Anterior cingulate cortex (tissue), 58 donors: ENCODE data around the gene ROPN1B.
"Not testable (repeated sequence)": the region's sequence is repeated elsewhere in the genome, so short reads cannot be mapped to it uniquely, and the experiment has no call there.

ENCODE experiments used
- DNase-seq, 58 donors: peaks; one replicate each; lab custom pipeline; 2025; lab: John Stamatoyannopoulos, UW

Gene ROPN1B

DNA sequence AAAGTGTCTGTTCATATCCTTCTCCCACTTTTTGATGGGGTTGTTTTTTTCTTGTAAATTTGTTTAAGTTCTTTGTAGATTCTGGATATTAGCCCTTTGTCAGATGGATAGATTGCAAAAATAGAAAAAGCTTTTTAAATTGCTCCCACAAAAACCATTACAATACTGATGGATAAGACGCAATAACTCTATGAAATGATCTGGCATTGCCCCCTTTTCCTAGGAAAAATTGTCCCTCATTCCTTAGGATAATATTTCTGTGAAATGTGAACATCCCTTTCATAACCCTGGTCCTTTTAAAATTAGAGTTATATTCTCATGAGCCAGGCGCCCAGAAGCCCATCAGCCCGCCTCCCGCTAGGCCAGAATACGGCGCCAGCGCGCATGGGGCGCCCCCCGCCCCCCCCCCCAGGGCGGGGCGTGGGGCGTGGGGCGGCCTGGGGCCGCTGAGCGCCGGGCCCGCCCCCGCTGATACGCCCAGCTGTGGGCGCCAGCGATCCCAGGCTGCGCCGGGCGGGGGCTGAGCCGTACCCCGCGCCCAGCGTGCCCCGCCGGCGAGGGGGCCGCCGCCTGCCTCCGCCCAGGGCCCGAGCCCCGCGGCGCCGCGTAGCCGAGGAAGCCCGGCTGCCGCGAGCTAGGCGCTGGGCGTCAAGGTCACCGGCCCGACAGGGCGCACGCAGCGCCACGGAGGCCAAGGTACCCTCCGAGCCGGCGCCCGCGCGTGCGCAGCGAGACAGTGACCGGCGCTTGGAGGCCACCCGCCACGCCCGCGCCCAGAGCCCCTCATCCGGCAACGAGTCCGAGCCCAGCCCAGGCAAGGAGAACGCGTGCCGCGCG is 11.1 kb upstream of the ROPN1B start:
- DNase-seq = no peak

DNA sequence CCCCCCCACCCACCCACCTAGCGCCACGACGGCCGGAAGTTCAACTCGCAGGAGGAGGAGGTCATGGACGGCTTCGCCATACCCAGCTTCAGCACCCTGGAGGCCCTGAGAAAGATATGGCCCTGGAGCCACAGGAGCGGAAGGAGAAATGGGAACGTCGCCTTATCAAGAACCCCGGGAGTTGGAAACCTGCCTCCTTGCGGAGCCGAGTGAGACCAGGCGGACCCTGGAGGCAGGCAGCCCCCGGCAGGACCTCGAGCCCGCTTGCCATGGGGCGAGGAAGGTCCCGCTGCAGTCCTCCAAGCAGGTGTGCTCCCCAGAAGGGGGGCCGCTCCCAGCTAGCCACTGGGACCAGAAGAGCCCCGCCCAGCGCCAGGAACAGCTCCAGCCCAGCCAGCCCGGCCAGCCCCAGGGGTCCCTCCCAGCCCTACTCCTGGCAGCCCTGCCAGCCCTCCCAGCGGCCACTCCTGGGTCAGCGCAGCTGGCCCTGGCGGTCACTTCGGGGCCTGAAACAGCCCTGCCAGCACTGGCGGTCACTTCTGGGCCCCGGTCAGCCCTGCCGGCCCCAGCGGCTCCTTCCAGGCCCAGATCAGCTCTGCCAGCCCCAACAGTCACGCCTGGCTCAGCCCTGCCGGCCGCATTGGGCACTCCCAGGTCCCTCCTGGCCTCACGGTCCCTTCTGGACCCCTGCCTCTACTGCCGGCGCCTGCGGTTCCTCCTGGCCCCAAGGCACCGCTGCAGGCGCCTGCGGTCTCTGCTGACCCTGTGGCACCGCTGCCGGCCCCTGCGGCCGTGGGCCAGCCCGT is 10.3 kb upstream of the ROPN1B start:
- DNase-seq = no peak

DNA sequence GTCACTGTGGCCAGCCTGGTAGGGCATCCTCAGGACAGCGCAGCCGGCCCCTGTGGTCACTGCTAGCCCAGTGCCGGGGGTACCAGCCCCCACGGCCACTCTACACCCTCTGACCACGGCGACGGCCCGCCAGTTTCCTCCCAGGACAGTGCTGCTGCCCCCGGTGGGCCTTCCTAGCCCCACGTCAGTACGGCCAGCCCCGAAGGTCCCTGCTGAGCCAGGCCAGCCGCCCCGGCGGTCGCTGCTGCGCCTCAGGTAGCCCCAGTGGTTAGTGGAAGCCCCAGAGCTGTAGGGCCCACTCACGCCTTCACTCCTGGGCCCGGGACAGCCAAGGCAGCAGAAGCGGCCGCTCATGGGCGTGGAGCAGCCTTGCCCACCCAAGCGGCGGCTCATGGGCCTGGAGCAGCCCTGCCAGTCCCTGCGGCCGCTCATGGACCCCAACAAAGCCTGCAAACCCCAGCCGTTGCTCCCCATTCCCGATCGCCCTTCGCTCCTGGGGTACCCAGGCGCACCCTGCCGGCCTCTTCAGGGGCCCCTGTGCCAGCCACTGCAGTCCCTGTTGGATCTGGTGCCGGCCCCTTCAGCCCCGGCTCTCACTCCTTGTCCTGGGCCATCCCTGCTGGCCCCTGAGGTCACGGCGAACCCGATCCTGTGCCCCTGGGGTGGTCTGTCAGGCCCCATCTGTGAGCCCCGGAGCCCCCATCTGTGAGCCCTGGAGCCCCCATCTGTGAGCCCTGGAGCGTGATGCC is 9.5 kb upstream of the ROPN1B start:
- DNase-seq = no peak

DNA sequence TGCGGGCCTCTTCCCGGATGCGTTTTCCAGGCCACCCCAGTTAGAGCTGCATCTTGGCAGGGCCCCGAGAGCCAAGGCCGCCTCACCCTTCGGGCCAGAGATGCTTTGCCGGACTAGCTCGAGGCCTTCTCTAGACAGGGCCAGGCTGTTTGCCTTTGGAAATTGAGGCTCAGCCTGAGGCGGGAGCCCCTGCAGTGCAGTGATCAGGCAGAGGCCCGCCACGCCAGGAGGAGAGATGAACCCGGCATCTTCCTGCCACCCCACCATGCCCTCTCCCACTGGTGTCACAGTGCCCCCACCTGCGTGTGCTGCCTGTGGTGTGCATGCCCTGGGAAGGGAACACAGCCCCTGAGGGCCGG is 8.9 kb upstream of the ROPN1B start:
- DNase-seq = no peak

DNA sequence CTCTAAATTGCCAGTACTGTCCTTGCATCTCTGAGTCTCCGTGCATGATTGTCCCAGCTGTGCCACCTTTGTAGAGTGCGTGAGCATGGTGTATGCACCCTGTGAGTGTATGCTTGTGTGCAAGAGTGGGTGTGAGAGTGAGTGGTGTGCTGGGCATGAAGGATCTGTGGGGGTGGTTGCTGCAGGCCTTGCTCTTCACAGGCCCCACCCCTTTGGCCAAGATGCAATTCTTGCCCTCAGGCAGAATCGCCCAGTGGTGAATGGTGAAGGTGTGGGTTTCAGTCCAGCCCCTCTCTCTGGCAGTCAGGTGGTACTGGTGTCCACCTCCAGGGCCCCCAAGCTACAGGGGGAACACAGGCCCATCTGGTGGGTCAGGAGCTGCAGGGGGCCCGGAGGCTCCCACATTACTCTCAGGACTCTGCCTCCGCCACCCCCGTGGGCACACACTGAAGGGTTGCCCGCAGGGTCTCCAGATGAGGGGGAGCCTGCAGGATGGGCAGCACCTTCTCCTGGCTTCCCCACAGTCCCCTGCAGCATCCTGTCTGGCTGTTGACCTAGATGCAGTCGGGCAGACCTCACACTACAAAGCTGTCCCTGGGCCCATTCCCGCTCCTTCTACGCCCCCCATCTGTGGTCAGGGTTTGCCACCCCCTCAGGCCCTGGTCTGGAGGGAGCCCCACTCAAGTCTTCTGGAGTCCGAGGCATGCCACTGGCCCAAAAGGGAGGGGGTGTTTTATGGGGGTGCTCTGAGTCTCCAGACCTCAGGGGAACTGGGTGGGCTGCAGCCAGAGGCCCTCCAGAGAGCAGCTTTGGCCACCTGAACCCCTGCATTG is 8.3 kb upstream of the ROPN1B start:
- DNase-seq = no peak

DNA sequence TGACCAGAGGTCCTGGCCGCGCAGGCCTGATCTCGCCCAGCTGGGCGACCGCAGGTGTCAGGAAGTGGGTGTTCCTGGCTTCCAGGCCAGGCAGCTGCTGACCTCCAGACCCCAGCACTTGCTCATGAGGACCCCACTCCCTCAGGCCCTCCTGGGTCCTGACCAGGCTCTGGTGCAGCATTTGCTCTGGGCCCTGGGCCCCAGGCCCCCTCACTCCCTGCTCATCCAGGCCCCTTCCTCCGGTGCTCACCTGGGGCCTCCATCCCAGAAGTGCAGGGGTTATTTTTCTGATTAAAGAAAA is 7.7 kb upstream of the ROPN1B start:
- DNase-seq = no peak

DNA sequence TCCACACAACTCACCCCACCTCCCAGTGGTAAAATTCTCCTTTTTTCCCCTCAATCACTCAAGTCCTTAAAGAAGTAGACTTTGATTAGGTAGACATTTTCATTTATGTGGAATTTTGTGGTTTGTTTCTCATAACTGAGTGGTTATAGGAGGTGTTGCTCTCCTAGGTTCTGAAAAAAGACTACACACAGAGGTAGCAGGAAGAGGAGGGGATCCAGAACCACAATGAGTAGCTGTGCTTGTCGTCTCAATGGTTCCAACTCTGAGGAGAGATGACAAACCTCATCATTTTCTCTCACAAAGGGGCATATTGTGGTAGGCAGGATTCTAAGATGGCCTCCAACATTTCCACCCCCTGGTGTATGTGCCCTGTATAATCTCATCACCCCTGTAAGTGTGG is 5.1 kb upstream of the ROPN1B start:
- not testable (repeated sequence) for DNase-seq

DNA sequence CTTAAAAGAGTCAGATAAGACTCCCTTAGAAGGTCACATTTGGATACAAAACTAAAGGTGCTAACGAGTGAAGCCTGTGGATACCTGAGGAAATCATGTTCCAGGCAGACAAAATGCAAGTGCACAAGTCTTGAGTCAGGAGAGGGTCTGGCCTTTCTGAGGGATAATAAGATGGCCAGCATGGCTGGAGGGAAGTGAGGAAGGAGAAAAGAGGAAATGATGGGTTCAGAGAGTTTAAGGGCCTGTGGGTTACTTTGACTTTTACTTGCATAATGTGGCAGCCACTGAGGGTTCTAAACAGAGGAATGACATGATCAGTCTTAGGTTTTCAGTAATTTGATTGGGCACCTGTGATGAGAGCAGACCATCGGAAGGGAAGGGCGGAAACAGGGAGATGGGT is 3.5 kb upstream of the ROPN1B start:
- no peak for DNase-seq

DNA sequence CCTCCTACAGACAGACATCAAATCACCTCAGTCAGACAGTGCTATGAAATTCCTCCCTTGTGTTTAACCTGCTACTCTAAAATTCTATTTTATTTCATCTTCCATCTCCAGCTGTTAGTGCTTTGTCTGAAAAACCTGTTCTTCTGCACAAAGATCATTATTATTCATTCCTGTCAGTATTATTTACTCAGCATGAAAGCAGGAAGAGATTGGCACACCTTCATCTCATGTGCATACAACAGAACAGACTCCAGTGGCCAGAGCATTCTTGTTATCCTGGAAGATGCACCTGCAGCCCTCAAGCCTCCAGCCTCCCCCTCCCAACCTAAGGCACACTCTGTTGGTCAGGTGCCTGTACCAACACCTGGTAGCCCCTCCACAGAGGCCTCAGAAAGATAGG is 1.8 kb upstream of the ROPN1B start:
- DNase-seq = no peak

DNA sequence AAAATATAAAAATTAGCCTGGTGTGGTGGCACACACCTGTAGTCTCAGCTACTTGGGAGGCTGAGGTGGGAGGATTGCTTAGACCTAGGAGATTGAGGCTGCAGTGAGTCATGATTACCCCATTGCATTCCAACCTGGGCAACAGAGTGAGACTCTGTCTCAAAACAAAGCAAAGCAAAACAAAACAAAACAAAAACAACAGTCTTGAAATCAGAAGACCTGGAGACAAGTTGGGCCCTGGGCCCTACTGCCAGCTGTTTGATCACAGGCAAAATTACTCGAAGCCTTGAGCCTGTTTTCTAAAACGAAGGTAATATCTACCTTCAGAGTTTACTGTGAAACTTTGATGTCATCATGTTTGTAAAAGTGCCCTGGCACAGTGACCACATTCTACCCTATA is 857 bp upstream of the ROPN1B start:
- not testable (repeated sequence) for DNase-seq

DNA sequence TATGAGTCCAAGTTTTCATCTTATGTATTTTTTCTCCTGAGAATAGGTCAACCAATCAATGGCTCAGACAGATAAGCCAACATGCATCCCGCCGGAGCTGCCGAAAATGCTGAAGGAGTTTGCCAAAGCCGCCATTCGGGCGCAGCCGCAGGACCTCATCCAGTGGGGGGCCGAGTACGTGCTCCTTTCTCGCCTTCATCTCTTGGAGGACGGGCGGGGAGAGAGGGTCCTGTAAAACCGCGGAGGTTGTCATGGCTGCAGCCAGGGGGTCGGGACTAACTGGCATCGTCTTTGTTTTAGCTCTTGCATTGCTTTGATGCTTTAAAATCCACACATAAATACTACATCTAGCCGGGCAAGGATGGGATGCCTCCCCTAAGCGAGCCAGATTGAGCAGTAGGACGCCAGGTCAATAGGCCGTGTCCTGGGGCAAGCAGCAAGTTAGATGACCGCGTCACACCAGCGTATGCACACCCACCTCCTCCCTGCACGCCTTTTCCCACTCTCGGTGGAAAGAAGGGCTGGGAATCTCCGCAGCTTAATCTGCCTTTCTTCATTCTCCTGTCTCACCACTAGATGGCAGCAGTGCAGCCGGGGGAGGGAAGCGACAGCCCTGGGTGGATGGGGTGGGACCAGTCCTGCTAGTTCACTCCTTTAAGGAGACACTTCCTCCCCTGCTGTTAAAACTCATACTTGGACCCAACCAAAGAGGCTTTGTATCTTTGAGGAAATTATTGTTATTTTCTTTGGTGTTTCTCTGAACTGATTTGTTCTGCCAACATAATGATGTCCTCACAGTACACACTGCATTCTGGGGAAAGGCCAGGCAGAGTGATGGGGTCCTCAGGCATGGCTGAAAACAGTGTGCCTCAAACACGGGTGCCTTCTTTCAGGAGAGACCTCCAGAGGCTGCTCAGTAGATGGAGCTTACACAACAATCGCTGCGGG is 3.3 kb downstream of the ROPN1B start:
- peak in 53 of 58 donors; percentile 7 to 77 (median 44) for DNase-seq

DNA sequence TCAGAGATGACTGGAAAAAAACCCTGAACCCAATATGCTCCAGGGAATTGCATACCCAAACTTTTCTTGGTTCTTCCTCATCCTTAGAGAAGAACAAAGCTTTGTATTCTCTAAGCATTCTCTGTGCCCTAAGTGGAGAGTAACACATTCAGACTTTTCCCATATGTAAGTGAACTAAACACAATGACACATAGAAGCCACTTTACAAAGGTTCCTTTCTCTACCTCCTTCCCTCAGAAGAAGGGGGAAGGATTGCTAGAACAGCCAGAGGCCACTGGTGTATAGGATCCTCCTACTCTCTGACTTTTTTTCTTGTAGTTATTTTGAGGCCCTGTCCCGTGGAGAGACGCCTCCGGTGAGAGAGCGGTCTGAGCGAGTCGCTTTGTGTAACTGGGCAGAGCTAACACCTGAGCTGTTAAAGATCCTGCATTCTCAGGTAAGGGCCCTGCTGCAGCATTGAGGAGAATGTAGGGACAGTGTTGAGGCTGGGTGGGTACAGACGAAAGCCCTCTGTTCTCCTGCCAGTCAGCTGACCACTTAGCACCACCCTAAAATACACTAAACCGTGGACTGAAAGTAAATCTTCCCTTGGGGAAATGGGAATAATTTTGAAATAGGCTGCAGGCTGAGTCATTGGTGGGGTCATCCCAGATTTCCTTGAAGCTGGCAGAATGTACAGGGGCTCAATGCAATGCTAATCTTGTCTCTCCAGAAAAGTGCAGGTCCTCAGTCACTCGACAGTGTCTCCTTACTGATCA is 6.4 kb downstream of the ROPN1B start:
- not testable (repeated sequence) for DNase-seq

DNA sequence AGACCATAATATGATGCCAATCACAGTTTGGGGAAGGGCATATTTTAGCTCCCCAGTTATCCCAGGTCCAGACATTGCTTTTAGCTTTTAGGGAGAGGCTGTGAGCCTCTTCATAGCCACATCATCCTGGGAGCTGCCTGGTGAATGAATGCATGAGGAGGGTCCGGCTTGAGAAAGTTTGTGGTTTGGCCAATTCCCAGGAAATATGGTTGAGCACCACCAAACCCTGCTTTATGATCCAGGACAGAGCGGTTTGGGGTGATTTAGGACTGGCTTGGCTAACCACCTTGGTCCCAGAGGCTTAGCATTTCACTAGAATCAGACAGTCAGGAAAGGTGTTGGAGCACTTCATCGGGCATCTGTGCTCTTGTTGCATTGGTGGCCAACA is 7.0 kb downstream of the ROPN1B start:
- DNase-seq = not testable (repeated sequence)

DNA sequence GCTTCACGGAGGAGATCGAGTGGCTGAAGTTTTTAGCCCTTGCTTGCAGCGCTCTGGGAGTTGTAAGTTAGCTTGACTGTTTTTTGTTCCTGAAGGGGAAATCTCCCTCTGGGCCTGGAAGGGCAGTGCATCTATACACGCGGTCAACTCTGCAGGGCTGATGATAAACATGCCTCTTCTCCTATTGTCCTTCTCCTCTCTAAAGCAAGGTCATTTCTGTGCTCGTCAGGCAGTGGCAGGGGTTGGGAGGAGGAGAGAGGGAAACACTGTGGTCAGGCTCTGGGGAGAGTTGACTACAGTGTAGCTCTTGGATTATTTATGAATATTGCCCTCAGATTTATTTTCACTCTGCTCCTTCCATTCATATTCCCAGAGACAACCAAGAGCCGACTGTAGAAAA is 8.1 kb downstream of the ROPN1B start:
- DNase-seq = not testable (repeated sequence)

DNA sequence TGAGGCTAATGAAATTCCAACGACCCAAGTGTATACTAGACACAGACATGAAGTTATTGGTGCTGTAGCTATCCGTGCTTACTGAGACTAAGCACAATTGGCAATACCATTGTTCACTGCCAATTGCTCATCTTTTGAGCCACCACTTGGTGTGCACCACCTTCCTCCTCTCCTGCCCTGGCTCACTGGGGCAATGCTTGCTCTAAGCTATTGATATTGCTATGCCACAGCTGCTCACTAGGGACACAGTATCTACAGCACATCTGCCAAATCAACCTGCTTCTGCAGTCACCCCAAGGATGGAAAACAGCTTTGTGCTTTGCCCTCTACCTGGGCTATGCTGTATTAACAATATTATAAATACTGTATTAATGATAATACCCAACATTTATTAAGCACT is 16.0 kb downstream of the ROPN1B start:
- not testable (repeated sequence) for DNase-seq

DNA sequence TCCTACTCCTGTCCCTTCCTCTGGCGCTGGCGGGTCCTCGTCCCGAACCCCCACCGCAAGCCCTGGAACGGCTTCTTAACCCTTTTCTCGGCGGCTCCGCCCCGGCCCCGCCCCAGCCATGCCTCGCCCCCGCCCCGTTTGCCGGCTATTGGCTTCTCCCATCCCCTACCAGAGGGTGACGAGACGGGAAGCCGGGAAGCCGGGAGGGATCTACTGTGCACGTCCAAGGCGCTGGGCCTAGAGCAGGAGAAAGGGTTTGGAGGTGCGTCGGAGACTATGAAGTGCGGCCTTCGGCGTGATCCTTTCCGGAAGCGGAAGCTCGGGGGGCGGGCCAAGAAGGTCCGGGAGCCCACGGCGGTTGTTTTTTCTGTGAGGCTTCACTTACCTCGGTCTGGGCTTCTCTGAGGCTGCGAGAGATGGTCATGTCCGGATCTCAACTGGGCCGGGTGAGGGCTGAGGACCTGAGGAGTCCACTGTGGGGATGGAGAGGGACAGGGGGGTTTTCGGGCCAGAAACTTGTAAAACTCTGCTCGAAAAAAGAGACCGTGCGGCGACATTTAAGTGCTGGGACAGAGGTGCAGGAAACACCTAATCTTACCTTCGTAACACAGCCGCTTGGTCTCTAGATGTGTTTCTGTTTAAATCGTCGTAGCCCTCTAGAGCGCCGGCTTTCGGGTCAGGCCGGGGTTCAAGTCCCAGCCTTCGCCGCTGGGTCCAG is 21.4 kb downstream of the ROPN1B start:
- peak in 54 of 58 donors; percentile 11 to 91 (median 72) for DNase-seq

DNA sequence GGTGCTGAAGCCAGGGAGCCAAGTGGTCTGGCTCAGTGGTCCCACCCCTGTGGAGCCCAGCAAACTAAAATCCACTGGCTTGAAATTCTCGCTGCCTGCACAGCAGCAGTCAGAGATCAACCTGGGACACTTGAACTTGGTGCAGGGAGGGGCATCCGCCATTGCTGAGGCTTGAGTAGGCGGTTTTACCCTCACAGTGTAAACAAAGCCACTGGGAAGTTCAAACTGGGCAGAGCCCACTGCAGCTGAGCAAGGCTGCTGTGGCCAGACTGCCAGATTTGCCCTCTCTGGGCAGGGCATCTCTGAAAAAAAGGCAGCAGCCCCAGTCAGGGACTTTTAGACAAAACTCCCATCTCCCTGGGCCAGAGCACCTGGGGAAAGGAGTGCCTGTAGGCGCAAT is 27.8 kb downstream of the ROPN1B start:
- DNase-seq = not testable (repeated sequence)

DNA sequence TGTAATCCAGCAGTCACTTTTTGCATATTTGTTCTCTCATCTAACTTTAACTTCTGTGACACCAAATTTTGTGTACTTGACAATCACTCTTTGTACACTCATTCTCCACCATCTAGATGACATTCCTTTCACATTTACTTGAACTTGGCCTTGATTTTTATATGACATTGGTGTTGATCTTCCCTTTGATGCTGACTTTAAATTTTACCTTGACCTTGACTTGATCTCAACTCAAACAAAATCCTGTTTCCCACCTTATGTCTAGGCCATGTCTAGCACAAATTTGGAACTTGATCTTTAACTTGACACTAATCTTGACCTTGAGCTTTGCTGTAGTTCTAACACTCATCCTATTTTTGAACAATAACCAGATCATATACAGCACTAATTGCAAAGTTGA is 33.2 kb downstream of the ROPN1B start:
- DNase-seq = no peak
